ENCODE measurements around the gene UMAD1.

DNA sequence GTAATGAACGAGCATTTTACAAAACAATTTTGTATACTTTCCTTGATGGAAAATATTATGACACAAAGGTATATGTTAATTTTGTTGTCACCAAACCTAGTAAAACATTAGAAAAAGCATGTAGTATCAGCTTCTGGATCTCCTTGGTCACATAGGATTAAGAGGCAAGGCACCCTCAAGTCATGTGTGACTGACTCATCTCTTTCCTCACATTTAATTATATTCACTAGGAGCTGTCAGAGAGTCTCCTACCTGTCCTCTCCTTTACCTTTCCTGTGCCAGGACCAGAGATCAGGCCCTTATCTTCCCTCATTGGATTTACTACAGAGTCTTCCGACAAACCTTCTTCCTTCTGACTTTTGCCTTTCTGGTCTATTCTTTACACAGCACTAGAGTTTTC lies 189.1 kb downstream of the UMAD1 start:
- TF ChIP-seq ZC3H10 (CRISPR knock-in tag; IDR thresholded peaks at IDR 0.05) (no peak), SNAI2 (CRISPR knock-in tag; IDR thresholded peaks at IDR 0.05) (no peak), RARB (CRISPR knock-in tag; IDR thresholded peaks at IDR 0.05) (no peak), ZFP3 (CRISPR knock-in tag; IDR thresholded peaks at IDR 0.05) (no peak), ZFP30 (CRISPR knock-in tag; IDR thresholded peaks at IDR 0.05) (no peak), PPARA (CRISPR knock-in tag; IDR thresholded peaks at IDR 0.05; ENCODE audit: borderline replicate concordance) (no peak), OSR1 (CRISPR knock-in tag; IDR thresholded peaks at IDR 0.05) (no peak), ESRRG (CRISPR knock-in tag; IDR thresholded peaks at IDR 0.05) (no peak), ZNF8 (CRISPR knock-in tag; IDR thresholded peaks at IDR 0.05) (no peak), TCF4 (CRISPR knock-in tag; IDR thresholded peaks at IDR 0.05; ENCODE audit: borderline replicate concordance) (no peak), CSRNP3 (CRISPR knock-in tag; IDR thresholded peaks at IDR 0.05) (no peak)
- TF ChIP-seq, protein P1, sequence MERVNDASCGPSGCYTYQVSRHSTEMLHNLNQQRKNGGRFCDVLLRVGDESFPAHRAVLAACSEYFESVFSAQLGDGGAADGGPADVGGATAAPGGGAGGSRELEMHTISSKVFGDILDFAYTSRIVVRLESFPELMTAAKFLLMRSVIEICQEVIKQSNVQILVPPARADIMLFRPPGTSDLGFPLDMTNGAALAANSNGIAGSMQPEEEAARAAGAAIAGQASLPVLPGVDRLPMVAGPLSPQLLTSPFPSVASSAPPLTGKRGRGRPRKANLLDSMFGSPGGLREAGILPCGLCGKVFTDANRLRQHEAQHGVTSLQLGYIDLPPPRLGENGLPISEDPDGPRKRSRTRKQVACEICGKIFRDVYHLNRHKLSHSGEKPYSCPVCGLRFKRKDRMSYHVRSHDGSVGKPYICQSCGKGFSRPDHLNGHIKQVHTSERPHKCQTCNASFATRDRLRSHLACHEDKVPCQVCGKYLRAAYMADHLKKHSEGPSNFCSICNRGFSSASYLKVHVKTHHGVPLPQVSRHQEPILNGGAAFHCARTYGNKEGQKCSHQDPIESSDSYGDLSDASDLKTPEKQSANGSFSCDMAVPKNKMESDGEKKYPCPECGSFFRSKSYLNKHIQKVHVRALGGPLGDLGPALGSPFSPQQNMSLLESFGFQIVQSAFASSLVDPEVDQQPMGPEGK (CRISPR knock-in tag; IDR thresholded peaks at IDR 0.05; ENCODE audit: borderline replicate concordance) = no peak

All from SK-N-SH treated with all-trans-retinoic acid at 6 μM for 48 hours (cell line).